Activated CD8-positive, alpha-beta memory T cell treated with anti-CD3 and anti-CD28 coated beads, Interleukin-2, amount 50 U/mL, for 1 hour (primary cell): ENCODE results near the gene DENND5B.
"Not testable (repeated sequence)": the region's sequence is repeated elsewhere in the genome, so short reads cannot be mapped to it uniquely, and the experiment has no call there.

Experiments used
- DNase-seq: peaks from one replicate; pipeline ENCODE4 v3.0.0-alpha.2; 2020; ENCODE audit errors: extremely low read depth

The DENND5B gene

GRCh38 chr12:31591380-31591901 lies 505 bp upstream of the DENND5B start:
- DNase-seq: no peak

GRCh38 chr12:31589904-31590641 lies 863 bp downstream of the DENND5B start:
- no peak for DNase-seq

- no peak for DNase-seq
Observed at GRCh38 chr12:31589598-31589903, 1.4 kb downstream of the DENND5B start.

- no peak for DNase-seq
Observed at GRCh38 chr12:31588976-31589375, 2.0 kb downstream of the DENND5B start.

- no peak for DNase-seq
Observed at GRCh38 chr12:31586728-31587127, 4.2 kb downstream of the DENND5B start.

- no peak for DNase-seq
Observed at GRCh38 chr12:31585895-31586294, 5.0 kb downstream of the DENND5B start.

GRCh38 chr12:31585271-31585670 lies 5.7 kb downstream of the DENND5B start:
- no peak for DNase-seq

- DNase-seq: no peak
Observed at GRCh38 chr12:31584782-31585181, 6.2 kb downstream of the DENND5B start.

- DNase-seq: no peak
Observed at GRCh38 chr12:31583878-31584277, 7.1 kb downstream of the DENND5B start.

- DNase-seq: no peak
Observed at GRCh38 chr12:31582155-31582554, 8.8 kb downstream of the DENND5B start.

GRCh38 chr12:31578632-31579031 lies 12.3 kb downstream of the DENND5B start:
- DNase-seq: no peak

- no peak for DNase-seq
Observed at GRCh38 chr12:31574803-31575575, 15.9 kb downstream of the DENND5B start.

GRCh38 chr12:31574367-31574766 lies 16.6 kb downstream of the DENND5B start:
- DNase-seq: not testable (repeated sequence)

- no peak for DNase-seq
Observed at GRCh38 chr12:31572900-31573600, 17.9 kb downstream of the DENND5B start.

GRCh38 chr12:31570880-31571279 lies 20.1 kb downstream of the DENND5B start:
- DNase-seq: no peak

- not testable (repeated sequence) for DNase-seq
Observed at GRCh38 chr12:31569517-31569916, 21.4 kb downstream of the DENND5B start.

GRCh38 chr12:31568498-31568897 lies 22.4 kb downstream of the DENND5B start:
- DNase-seq: no peak

- DNase-seq: no peak
Observed at GRCh38 chr12:31567029-31567428, 23.9 kb downstream of the DENND5B start.

- DNase-seq: no peak
Observed at GRCh38 chr12:31566547-31566946, 24.4 kb downstream of the DENND5B start.

- no peak for DNase-seq
Observed at GRCh38 chr12:31562594-31563328, 28.2 kb downstream of the DENND5B start.

- no peak for DNase-seq
Observed at GRCh38 chr12:31560516-31560915, 30.4 kb downstream of the DENND5B start.

- no peak for DNase-seq
Observed at GRCh38 chr12:31558521-31558920, 32.4 kb downstream of the DENND5B start.
